Measurements from ENCODE around the gene TCEA2.

TCEA2 gene

GRCh38 chr20:64062596-64063388 lies at the start of gene TCEA2:
TSS of gene TCEA2 (plus strand) at chr20:64063198. CDS start at chr20:64063313, 115 bp downstream.
- peak; percentile 82 to 88 for DNase-seq (ENCODE audit: low read depth in 2 of 2)

- DNase-seq (ENCODE audit: low read depth in 2 of 2) = no peak
Observed at GRCh38 chr20:64015635-64016034, 47.4 kb upstream of the TCEA2 start.

- DNase-seq (ENCODE audit: low read depth in 2 of 2) = no peak
Observed at GRCh38 chr20:64021124-64021975, 41.6 kb upstream of the TCEA2 start.

- DNase-seq (ENCODE audit: low read depth in 2 of 2) = no peak
Observed at GRCh38 chr20:64022671-64023360, 40.2 kb upstream of the TCEA2 start.

- no peak for DNase-seq (ENCODE audit: low read depth in 2 of 2)
Observed at GRCh38 chr20:64023361-64024140, 39.4 kb upstream of the TCEA2 start.

- no peak for DNase-seq (ENCODE audit: low read depth in 2 of 2)
Observed at GRCh38 chr20:64024141-64024990, 38.6 kb upstream of the TCEA2 start.

- no peak for DNase-seq (ENCODE audit: low read depth in 2 of 2)
Observed at GRCh38 chr20:64025101-64025825, 37.7 kb upstream of the TCEA2 start.

- no peak for DNase-seq (ENCODE audit: low read depth in 2 of 2)
Observed at GRCh38 chr20:64025826-64026412, 37.1 kb upstream of the TCEA2 start.

- DNase-seq (ENCODE audit: low read depth in 2 of 2) = no peak
Observed at GRCh38 chr20:64027981-64028685, 34.9 kb upstream of the TCEA2 start.

- DNase-seq (ENCODE audit: low read depth in 2 of 2) = no peak
Observed at GRCh38 chr20:64029293-64030117, 33.5 kb upstream of the TCEA2 start.

GRCh38 chr20:64030371-64031134 lies 32.4 kb upstream of the TCEA2 start:
- no peak for DNase-seq (ENCODE audit: low read depth in 2 of 2)

GRCh38 chr20:64031822-64032314 lies 31.1 kb upstream of the TCEA2 start:
- no peak for DNase-seq (ENCODE audit: low read depth in 2 of 2)

- no peak for DNase-seq (ENCODE audit: low read depth in 2 of 2)
Observed at GRCh38 chr20:64032706-64033624, 30.0 kb upstream of the TCEA2 start.

GRCh38 chr20:64033981-64034493 lies 29.0 kb upstream of the TCEA2 start:
- DNase-seq (ENCODE audit: low read depth in 2 of 2) = no peak

- no peak for DNase-seq (ENCODE audit: low read depth in 2 of 2)
Observed at GRCh38 chr20:64035066-64035932, 27.7 kb upstream of the TCEA2 start.

Measured in stimulated activated CD4-positive, alpha-beta T cell treated with anti-CD3 and anti-CD28 coated beads, Interleukin-1b, Interleukin-23, amount 100 ng/mL, for 1 hour (primary cell).